Mesenteric fat pad (tissue), 1 donor: ENCODE measurements around the gene CALML3. TPM values are rescaled to one million over a fixed set of nuclear protein-coding genes. Genes with fewer than 3 reads are reported as not detected.

Experiments used
- DNase-seq: peaks from one replicate; pipeline ENCODE4 v3.0.0-alpha.2; 2020; ENCODE audit warnings: low spot score
- total RNA-seq: library from RNA; stranded (reverse); fragmentation: NEBNext Ultra II Directional; extraction: Animal tissue kit (Norgen Biotek cat#: 25700); gene quantifications from one replicate; pipeline ENCODE4 v1.2.1, GENCODE V29; 2021
- donor health status: DM: yes; HTN: yes; CAD: no.

CALML3 gene
- total RNA-seq, 1 donor from 2014 or later: not detected

GRCh38 chr10:5552376-5553321 lies 27.9 kb downstream of the CALML3 start:
- DNase-seq: peak; percentile 78

GRCh38 chr10:5553400-5554170 lies 28.8 kb downstream of the CALML3 start:
- DNase-seq: peak; percentile 68

- peak; percentile 79 for DNase-seq
Observed at GRCh38 chr10:5555021-5555510, 30.3 kb downstream of the CALML3 start.

- peak; percentile 49 for DNase-seq
Observed at GRCh38 chr10:5555881-5556280, 31.1 kb downstream of the CALML3 start.

DNA sequence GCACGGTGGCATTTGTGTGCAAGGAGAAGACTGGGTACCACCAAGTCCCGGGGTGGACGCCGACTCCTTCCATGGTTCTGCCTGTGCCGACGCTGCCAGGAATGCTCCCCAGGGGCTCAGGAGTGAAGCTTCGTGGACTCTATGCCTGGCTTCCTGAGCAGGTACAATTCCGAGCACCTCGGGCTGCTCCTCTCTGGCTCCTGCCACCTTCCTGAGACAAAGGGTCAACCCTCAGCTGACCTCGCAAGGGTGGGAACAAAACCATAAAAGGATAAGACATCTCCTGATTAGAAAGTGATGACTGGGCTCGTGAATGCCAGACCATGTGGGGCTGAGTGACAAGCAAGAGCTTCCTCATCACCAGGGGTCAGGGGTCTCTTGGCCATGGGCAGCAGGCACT lies 31.8 kb downstream of the CALML3 start:
- peak; percentile 41 for DNase-seq

DNA sequence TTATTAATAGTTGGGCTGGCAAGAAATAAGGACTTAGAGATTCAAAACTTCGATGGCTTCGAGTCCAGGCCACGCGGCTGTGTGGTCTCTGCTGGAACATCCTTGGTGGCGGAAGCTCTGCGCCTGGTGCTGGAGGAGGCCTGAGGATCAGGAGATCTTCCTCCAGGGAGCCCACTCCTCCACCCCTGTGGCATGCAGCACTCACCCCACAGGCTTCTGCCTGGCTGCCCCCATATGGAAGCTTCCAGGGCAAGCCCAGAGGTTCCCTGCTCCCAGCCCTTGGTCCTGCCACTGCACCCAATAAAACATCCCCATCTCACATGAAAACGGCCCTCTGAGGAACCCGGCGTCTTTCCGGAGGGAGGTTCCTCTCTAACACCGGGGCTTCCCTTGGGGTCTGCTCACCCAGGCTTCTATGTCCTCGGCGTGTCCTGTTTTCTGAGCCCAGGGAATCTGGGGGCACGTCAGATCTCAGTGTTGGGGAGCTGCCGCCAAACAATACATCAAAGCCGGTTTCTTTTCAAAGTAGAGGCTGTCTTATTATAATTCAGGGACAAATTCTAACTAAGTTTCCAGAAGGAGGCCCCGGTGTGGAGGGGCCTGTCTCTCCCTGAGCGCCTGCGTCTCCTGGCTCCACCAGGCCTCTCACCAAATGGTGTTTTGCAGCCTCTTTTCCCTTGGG lies 32.4 kb downstream of the CALML3 start:
- peak; percentile 86 for DNase-seq

DNA sequence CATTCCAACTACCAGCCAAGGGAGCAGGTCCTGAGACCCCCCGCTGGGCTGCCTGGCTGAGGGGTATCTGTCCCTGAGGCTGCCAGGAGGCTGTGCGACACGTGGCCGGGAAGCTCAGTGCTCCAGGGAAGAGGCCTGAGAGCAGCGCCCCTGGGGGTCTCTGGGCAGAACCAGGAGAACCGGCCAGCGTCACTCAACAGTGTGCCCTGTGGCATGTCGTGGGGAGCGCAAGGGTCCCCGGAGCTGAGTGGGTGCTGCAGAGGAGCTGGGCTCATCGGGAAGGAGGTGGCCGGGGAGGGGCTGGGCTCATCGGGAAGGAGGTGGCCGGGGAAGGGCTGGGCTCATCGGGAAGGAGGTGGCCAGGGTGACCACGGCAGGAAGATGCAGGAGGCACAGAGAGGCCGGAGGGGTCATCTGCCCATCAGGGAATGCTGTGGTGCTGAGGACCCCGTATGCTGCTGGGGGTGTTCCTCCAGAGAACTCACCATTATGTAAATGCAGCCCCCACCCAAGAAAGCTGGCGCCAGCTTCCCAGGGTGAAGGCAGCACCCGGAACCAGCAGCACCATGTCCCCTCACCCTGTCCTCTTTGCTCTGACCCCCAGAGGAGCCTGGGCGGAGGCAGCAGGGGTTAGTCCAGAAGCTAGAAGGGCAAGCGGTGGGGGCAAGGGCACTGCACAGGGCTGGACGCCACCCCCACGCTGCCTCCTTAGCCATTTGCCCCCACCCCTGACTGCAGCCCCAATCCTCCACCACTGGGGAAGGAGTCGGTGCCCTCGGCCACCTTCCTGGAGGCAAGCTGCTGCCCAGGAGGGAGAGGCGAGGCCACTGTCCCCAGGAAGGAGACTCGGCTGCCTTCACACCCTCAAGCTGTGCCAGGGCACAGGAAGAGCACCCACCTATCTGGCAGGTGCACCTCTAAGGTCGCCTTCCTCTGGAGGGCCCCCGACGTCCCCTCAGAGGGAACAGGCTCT lies 33.3 kb downstream of the CALML3 start:
- DNase-seq: peak; percentile 83

DNA sequence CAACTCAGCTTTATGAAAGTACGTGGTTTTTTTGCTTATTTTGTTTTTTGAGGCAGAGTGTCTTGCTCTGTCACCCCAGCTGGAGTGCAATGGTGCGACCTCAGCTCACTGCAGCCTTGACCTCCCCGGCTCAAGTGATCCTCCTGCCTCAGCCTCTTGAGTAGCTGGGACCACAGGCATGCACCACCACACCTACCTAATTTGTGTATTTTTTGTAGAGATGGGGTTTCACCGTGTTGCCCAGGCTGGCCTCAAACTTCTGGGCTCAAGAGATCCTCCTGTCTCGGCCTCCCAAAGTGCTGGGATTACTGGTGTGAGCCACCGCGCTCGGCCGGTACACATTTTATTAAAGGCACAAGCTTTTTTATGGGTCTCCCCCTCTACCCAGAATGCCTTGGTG lies 34.3 kb downstream of the CALML3 start:
- DNase-seq: peak; percentile 35

GRCh38 chr10:5559642-5560141 lies 34.9 kb downstream of the CALML3 start:
- DNase-seq: peak; percentile 33

- peak; percentile 39 for DNase-seq
Observed at GRCh38 chr10:5560142-5560816, 35.5 kb downstream of the CALML3 start.

DNA sequence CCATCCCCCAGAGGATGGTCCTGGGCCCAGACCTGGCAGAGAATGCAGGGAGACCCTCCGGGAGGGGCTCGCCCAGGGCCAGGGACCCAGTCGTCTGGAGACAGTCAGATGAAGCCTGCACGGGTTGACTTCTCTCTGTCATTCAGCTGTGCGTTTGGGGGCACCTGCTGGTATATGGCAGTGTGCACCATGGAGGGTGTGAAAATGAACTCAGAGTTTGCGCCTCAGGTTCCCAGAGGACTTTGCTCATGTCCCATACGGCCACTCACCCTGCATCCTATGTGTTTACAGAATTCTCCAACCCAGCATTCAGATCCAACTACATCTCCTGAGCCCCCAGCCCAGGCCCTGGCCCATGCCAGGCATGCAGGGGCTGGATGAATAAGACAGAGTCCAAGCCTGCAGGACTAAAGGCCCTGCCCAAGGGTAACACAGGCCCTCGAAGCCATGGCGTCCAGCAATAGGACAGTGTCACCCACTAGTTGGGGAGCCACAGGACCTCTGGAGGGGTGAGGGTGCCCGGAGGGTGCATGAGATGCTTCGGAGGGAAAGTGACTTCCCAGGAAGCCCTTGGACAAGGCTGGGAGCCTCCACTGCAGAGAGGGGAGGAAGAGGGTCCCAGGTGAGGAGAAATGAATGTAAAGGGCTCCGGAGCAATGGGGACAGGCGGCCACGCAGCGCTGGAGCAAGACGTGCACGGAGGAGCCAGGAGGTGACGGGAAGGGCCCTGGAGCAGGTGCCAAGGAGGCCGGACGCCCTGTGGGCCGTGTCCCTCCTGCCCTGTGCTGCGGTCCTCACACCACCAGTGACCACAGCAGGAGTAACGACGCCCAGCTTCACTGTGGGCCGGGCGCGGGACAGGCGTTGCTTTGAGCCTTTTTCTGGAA lies 36.3 kb downstream of the CALML3 start:
- peak; percentile 65 for DNase-seq

DNA sequence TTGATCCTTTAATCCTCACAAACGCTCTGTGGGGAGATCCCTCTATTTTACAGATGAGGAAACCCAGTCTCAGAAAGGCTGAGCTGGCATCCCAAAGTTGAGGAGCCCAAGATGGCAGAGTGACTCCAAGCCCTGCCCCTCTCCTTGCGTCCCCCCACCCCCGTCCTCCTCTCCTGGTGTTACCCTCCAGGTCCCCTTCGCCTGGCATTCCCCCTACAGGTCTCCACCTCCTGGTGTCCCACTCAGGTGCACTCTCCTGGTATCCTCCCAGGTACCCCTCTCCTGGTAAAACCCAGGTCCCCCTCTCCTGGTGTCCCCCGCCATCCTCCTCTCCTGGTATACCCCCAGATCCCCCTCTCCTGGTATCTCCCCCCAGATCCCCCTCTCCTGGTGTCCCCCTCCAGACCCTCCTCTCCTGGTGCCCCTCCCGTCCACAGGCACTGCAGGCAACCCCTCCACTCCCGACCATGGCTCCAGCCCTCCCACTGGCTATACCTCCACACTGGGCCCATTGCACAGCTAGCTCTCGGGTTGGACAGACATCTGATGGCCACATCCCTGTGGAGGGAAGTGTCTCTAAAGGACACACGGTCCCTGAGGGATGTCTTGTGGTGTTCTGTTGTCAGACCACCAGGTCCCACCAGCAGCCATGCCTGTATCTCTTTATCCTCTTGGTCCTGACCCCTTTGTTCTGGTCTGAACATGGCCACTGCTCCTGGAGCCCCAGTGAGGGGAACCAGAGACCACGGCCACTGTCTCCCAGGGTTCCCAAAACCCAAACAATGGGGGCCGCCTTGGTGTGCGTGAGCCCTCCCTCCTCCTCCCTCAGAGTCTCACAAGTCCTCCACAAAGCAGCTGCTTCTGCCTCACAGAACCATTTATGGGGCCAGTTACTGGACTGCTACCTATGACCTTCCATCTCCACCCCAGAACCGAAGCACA lies 37.2 kb downstream of the CALML3 start:
- peak; percentile 62 for DNase-seq

DNA sequence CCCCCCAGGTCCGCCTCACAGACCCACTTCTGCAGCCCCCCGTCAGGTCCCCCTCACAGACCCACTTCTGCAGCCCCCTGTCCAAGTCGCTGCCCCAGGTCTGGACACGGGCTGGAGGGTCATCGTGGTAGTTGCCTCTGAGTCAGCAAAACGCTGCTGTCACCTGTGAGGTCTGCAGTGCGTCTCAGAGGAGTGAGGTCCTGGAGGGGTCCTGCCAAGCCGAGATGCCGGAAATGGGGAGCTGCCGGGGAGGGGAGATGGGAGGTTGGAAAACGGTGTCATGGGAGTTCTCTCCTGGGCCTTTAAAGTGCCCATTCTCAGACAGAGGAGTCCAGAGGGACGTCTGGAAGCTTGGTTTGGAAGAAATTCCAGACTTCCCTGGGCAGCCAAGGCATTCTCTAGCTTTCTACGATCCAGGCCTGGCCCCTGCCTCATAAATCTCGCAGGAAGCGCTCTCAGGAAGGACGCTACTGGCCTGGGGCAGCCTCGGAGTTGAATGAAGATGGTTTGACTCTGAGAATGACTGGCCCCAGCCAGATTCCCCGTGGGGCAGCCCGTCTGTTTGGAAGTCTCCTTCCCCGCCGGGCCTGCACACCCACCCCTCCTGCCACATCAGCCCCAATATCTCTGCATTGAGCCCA lies 38.7 kb downstream of the CALML3 start:
- peak; percentile 81 for DNase-seq

DNA sequence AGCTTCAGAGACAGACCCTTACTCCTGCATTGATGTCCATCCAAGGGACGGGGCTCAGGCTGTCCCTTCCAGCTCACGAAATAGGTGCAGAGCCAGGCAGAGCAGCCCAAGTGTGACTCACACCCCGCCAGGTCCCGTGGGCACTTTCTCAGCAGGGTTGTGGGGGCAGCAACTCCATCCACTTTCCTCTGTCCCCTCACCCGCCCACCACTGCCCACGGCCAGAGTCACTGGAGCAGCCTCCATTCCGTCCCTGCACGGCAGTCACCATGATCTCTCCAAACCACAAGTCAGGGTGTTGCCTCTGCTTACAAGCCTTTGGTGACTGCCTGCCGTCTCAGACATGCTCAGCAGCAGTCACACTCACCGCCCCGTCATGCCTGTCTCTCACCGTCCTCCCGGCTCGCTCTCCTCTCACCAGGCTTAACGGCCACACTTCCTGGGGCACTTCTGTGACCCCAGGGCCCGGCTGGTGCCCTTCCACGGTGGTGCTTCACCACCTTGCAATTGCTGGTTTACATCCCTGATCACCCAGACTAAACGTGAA lies 39.3 kb downstream of the CALML3 start:
- DNase-seq: peak; percentile 82

GRCh38 chr10:5564537-5565204 lies 39.9 kb downstream of the CALML3 start:
- DNase-seq: peak; percentile 57

GRCh38 chr10:5565205-5565545 lies 40.4 kb downstream of the CALML3 start:
- peak; percentile 39 for DNase-seq
